Non-pigmented ciliary epithelial cell (primary cell): ENCODE results near the gene CLDN25.

Experiments used
- DNase-seq: peaks from one replicate; pipeline ENCODE4 v3.0.0-alpha.2; 2010; ENCODE audit warnings: low read depth

Gene CLDN25

GRCh38 chr11:113808931-113809330 lies 29.3 kb downstream of the CLDN25 start:
- no peak for DNase-seq

GRCh38 chr11:113814181-113814580 lies 34.6 kb downstream of the CLDN25 start:
- no peak for DNase-seq

GRCh38 chr11:113817162-113817561 lies 37.6 kb downstream of the CLDN25 start:
- DNase-seq = peak; percentile 6

- DNase-seq = no peak
These were observed 38.0 kb downstream of the CLDN25 start for GRCh38 chr11:113817626-113818025.

GRCh38 chr11:113818426-113818825 lies 38.8 kb downstream of the CLDN25 start:
- no peak for DNase-seq

- no peak for DNase-seq
These were observed 47.9 kb downstream of the CLDN25 start for GRCh38 chr11:113827477-113827876.

GRCh38 chr11:113828191-113828590 lies 48.6 kb downstream of the CLDN25 start:
- DNase-seq = no peak

GRCh38 chr11:113829751-113830150 lies 50.2 kb downstream of the CLDN25 start:
- DNase-seq = no peak
